A549 (cell line): ENCODE measurements around the gene S100A10. TPM values are rescaled to one million over a fixed set of nuclear protein-coding genes. Genes with fewer than 3 reads are reported as not detected.

ENCODE experiments used
- BHLHE40 ChIP-seq: IDR thresholded peaks from 2 replicates; pipeline ENCODE4 v1.6.1; 2012; ENCODE audit warnings: low read depth, low read length, inconsistent platforms
- CBX2 ChIP-seq: fragments of 200-600 bp; sonication (generic); IDR thresholded peaks from 2 replicates; pipeline ENCODE4 v1.6.1; 2016; ENCODE audit warnings: low read depth, mild to moderate bottlenecking, borderline replicate concordance
- CHD4 ChIP-seq: fragments of 200-600 bp; sonication (generic); IDR thresholded peaks from 2 replicates; pipeline ENCODE4 v1.6.1; 2016; ENCODE audit warnings: antibody characterized with exemption, mild to moderate bottlenecking, borderline replicate concordance
- EHF ChIP-seq: fragments of 250-450 bp; sonication (Bioruptor Pico); IDR thresholded peaks from 2 replicates; pipeline ENCODE4 v1.5.0; 2020; ENCODE audit warnings: mild to moderate bottlenecking
- ESRRA ChIP-seq: fragments of 150-350 bp; IDR thresholded peaks from 2 replicates; pipeline ENCODE4 v1.6.1; 2014; ENCODE audit warnings: mild to moderate bottlenecking, low read length, borderline replicate concordance
- HDAC2 ChIP-seq: fragments of 200-600 bp; sonication (generic); IDR thresholded peaks from 2 replicates; pipeline ENCODE4 v1.6.1; 2016
- MYC ChIP-seq: IDR thresholded peaks from 2 replicates; pipeline ENCODE4 v1.6.1; 2012; ENCODE audit warnings: mild to moderate bottlenecking, inconsistent platforms, low read length, improper control_type of control experiment, borderline replicate concordance
- NFE2L2 ChIP-seq: fragments of 150-350 bp; conservative IDR thresholded peaks from 2 replicates; pipeline ENCODE4 v1.6.1; 2014; ENCODE audit warnings: low read length
- NPAS2 ChIP-seq: fragments of 250-450 bp; sonication (Bioruptor Pico); IDR thresholded peaks from 2 replicates; pipeline ENCODE4 v1.8.0; 2022; ENCODE audit warnings: mild to moderate bottlenecking, moderate library complexity, borderline replicate concordance
- PHF8 ChIP-seq: fragments of 200-600 bp; sonication (generic); IDR thresholded peaks from 2 replicates; pipeline ENCODE4 v1.6.1; 2016; ENCODE audit warnings: low read depth, mild to moderate bottlenecking, antibody characterized with exemption, moderate library complexity, borderline replicate concordance
- POLR2A ChIP-seq: IDR thresholded peaks from 2 replicates; pipeline ENCODE4 v1.6.1; 2012; ENCODE audit warnings: mild to moderate bottlenecking, low read length
- POLR2AphosphoS2 ChIP-seq: conservative IDR thresholded peaks from 2 replicates; pipeline ENCODE4 v1.6.1; 2012; ENCODE audit warnings: low read length, improper control_type of control experiment, inconsistent platforms
- RARB ChIP-seq: fragments of 250-450 bp; sonication (Bioruptor Pico); IDR thresholded peaks from 2 replicates; pipeline ENCODE4 v1.8.0; 2021; ENCODE audit warnings: mild to moderate bottlenecking, moderate library complexity
- SMC3 ChIP-seq: fragments of >200 bp; sonication (Bioruptor Twin); formaldehyde crosslinking; IDR thresholded peaks from 3 replicates; pipeline ENCODE4 v1.6.1; 2018; ENCODE audit warnings: inconsistent platforms
- SREBF2 ChIP-seq: fragments of 450-650 bp; IDR thresholded peaks from 2 replicates; pipeline ENCODE4 v1.6.1; 2014; ENCODE audit warnings: mild to moderate bottlenecking, moderate library complexity
- TP53 ChIP-seq: fragments of 250-450 bp; sonication (Bioruptor Pico); IDR thresholded peaks from 2 replicates; pipeline ENCODE4 v1.5.0; 2021; ENCODE audit warnings: mild to moderate bottlenecking, moderate library complexity
- polyA plus RNA-seq, 4 experiments: library from polyadenylated mRNA; depleted of rRNA in 3 of 4; stranded (reverse); fragments of >200 nt; fragmentation: RNase III in 1 of 4; extraction: RNeasy Plus Mini Kit Qiagen cat#74134 plus additional on column Dnase treatment in 1 of 4; gene quantifications; 2 replicates in 3 of 4; 3 replicates in 1 of 4; pipeline ENCODE4 v1.2.3, GENCODE V29; 2011 to 2017
- TF ChIP-seq, protein P1 (sequence below): fragments of 200-600 bp; sonication (generic); IDR thresholded peaks from 2 replicates; pipeline ENCODE4 v1.6.1; 2016; ENCODE audit warnings: antibody characterized with exemption, mild to moderate bottlenecking, moderate library complexity
- TF ChIP-seq, protein P2 (sequence below): fragments of 250-450 bp; sonication (Bioruptor Pico); IDR thresholded peaks from 2 replicates; pipeline ENCODE4 v1.5.0; 2020; ENCODE audit warnings: low read depth, mild to moderate bottlenecking, moderate library complexity
- TF ChIP-seq, protein P3 (sequence below): fragments of >200 bp; sonication (Bioruptor Twin); formaldehyde crosslinking; IDR thresholded peaks from 2 replicates; pipeline ENCODE4 v1.6.1; 2016
- TF ChIP-seq, protein P4 (sequence below): fragments of >200 bp; sonication (Bioruptor Twin); formaldehyde crosslinking; IDR thresholded peaks from 3 replicates; pipeline ENCODE4 v1.5.1; 2016
- TF ChIP-seq, protein P5 (sequence below): IDR thresholded peaks from 2 replicates; pipeline ENCODE4 v1.6.1; 2012; ENCODE audit warnings: low read depth, borderline replicate concordance
- TF ChIP-seq, protein P6 (sequence below): IDR thresholded peaks from 2 replicates; pipeline ENCODE4 v1.6.1; 2012
- TF ChIP-seq, protein P7 (sequence below): fragments of 450-650 bp; IDR thresholded peaks from 2 replicates; pipeline ENCODE4 v1.6.1; 2014; ENCODE audit warnings: antibody characterized with exemption
- TF ChIP-seq, protein P8 (sequence below): IDR thresholded peaks from 2 replicates; pipeline ENCODE4 v1.6.1; 2012

S100A10 gene
- polyA plus RNA-seq, 2 of the 4 experiments (the other 2 are of a cell fraction), result 505 to 2,077 TPM

DNA sequence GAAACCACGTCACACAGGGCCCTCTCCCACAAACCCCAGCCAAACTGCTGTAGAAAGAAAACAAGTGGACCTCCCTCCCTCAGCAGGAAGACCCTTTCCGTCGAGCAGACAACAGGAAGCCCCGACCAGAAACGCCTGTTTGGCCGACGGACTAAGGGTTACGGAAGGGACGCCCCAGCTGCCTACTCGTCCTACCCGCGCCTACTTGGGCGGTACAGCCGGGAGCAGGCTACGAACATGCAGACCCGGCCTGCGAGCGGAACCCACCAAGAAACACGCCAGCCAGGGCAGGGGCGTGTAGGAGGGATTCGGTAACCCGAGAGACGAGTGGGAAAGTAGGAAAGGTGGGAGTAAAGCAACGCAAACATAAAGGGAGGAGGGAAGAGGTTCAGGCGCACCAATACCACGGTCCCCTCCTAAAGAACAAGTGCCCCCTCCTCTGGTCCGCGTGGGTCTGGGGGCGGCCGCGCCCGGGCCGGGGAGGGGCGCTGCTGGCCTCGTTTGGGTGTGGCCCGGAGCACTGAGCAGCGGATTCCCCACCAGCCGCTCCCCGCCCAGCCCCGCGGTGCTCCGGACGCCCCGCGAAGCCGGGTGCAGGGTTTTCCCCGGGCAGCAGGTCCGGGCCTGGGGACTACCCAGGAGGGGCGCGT lies 450 bp downstream of the S100A10 start (continued):
- TF ChIP-seq POLR2AphosphoS2 (no peak; the same call in 1 of the 2 replicates), POLR2A (no peak), PHF8 (peak; percentile 34; the same call in 1 of the 2 replicates), CBX2 (no peak), ESRRA (no peak), SREBF2 (no peak), TP53 (CRISPR knock-in tag) (no peak; the same call in 1 of the 2 replicates), NPAS2 (CRISPR knock-in tag) (no peak), BHLHE40 (no peak), HDAC2 (no peak), RARB (peak; percentile 10; the same call in 1 of the 2 replicates), NFE2L2 (no peak), CHD4 (no peak), MYC (no peak), SMC3 (no peak), EHF (CRISPR knock-in tag) (0 out of 2 replicates have a peak, but pooled peaks have one; percentile 2)
- TF ChIP-seq, protein P1, sequence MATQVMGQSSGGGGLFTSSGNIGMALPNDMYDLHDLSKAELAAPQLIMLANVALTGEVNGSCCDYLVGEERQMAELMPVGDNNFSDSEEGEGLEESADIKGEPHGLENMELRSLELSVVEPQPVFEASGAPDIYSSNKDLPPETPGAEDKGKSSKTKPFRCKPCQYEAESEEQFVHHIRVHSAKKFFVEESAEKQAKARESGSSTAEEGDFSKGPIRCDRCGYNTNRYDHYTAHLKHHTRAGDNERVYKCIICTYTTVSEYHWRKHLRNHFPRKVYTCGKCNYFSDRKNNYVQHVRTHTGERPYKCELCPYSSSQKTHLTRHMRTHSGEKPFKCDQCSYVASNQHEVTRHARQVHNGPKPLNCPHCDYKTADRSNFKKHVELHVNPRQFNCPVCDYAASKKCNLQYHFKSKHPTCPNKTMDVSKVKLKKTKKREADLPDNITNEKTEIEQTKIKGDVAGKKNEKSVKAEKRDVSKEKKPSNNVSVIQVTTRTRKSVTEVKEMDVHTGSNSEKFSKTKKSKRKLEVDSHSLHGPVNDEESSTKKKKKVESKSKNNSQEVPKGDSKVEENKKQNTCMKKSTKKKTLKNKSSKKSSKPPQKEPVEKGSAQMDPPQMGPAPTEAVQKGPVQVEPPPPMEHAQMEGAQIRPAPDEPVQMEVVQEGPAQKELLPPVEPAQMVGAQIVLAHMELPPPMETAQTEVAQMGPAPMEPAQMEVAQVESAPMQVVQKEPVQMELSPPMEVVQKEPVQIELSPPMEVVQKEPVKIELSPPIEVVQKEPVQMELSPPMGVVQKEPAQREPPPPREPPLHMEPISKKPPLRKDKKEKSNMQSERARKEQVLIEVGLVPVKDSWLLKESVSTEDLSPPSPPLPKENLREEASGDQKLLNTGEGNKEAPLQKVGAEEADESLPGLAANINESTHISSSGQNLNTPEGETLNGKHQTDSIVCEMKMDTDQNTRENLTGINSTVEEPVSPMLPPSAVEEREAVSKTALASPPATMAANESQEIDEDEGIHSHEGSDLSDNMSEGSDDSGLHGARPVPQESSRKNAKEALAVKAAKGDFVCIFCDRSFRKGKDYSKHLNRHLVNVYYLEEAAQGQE, result peak; percentile 1; the same call in 1 of the 2 replicates
- TF ChIP-seq, protein P2, sequence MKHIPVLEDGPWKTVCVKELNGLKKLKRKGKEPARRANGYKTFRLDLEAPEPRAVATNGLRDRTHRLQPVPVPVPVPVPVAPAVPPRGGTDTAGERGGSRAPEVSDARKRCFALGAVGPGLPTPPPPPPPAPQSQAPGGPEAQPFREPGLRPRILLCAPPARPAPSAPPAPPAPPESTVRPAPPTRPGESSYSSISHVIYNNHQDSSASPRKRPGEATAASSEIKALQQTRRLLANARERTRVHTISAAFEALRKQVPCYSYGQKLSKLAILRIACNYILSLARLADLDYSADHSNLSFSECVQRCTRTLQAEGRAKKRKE (CRISPR knock-in tag), result no peak
- TF ChIP-seq, protein P3, sequence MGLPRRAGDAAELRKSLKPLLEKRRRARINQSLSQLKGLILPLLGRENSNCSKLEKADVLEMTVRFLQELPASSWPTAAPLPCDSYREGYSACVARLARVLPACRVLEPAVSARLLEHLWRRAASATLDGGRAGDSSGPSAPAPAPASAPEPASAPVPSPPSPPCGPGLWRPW, result no peak
- TF ChIP-seq, protein P4, sequence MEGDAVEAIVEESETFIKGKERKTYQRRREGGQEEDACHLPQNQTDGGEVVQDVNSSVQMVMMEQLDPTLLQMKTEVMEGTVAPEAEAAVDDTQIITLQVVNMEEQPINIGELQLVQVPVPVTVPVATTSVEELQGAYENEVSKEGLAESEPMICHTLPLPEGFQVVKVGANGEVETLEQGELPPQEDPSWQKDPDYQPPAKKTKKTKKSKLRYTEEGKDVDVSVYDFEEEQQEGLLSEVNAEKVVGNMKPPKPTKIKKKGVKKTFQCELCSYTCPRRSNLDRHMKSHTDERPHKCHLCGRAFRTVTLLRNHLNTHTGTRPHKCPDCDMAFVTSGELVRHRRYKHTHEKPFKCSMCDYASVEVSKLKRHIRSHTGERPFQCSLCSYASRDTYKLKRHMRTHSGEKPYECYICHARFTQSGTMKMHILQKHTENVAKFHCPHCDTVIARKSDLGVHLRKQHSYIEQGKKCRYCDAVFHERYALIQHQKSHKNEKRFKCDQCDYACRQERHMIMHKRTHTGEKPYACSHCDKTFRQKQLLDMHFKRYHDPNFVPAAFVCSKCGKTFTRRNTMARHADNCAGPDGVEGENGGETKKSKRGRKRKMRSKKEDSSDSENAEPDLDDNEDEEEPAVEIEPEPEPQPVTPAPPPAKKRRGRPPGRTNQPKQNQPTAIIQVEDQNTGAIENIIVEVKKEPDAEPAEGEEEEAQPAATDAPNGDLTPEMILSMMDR, result no peak
- TF ChIP-seq, protein P5, sequence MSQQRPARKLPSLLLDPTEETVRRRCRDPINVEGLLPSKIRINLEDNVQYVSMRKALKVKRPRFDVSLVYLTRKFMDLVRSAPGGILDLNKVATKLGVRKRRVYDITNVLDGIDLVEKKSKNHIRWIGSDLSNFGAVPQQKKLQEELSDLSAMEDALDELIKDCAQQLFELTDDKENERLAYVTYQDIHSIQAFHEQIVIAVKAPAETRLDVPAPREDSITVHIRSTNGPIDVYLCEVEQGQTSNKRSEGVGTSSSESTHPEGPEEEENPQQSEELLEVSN, result 0 out of 2 replicates have a peak, but pooled peaks have one; percentile 13
- TF ChIP-seq, protein P6, sequence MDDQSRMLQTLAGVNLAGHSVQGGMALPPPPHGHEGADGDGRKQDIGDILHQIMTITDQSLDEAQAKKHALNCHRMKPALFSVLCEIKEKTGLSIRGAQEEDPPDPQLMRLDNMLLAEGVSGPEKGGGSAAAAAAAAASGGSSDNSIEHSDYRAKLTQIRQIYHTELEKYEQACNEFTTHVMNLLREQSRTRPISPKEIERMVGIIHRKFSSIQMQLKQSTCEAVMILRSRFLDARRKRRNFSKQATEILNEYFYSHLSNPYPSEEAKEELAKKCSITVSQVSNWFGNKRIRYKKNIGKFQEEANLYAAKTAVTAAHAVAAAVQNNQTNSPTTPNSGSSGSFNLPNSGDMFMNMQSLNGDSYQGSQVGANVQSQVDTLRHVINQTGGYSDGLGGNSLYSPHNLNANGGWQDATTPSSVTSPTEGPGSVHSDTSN, result no peak
- TF ChIP-seq, protein P7, sequence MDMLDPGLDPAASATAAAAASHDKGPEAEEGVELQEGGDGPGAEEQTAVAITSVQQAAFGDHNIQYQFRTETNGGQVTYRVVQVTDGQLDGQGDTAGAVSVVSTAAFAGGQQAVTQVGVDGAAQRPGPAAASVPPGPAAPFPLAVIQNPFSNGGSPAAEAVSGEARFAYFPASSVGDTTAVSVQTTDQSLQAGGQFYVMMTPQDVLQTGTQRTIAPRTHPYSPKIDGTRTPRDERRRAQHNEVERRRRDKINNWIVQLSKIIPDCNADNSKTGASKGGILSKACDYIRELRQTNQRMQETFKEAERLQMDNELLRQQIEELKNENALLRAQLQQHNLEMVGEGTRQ, result no peak
- TF ChIP-seq, protein P8, sequence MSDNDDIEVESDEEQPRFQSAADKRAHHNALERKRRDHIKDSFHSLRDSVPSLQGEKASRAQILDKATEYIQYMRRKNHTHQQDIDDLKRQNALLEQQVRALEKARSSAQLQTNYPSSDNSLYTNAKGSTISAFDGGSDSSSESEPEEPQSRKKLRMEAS, result no peak
- TF ChIP-seq, all 56 proteins: peak for 6
